HG02973 (cell line): ENCODE results near the gene PPOX.

Experiments
- ATAC-seq: cut with Tn5 transposase; IDR thresholded peaks from one replicate; pipeline ENCODE4 v1.9.1; 2021; ENCODE audit warnings: moderate library complexity; ENCODE audit not compliant: unreplicated experiment

The PPOX gene

DNA sequence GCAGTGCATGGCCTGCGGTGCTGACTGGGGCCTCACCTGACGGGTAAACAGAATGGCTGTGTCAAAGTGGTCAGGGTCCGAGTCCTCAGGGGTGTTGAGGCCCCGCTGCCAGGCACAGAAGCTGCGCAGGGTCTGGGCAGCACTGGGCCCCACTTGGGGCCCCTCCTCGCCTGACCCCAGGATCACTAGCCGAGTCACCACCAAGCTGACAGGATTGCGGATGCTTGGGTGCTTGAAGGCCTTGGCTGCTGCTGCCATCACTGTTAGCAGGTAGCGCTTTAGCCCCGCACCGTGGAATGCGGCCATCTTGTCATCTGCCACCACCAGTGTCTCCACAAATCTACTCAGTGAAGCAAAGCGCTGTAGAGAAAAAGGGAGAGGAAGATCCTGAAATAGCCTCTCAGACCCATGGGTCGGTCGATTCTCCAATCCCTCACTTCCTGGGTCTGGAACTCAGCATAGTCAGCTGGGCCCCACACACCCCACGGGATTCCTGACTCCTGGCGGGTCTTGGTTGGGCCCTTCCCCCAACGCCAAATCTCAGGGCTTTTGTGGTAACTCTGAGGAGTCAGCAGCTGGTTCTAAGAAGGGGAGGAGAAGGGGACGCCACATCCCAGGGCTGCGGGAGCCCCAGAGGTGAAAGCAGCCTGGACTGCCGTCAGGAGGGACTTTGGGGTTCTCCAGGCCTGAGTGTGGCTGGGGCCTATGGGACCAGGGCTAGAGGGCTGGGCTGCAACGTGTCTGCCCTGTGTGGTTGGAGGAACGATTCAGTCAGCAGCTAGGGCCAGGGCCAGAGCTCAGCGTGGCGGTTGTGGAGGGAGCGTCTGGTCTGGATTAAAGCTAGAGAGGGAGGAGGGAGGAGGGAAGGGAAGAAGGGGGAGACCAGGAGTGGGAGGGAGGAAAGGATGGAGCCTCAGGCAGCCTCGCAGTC, 30.6 kb downstream of the PPOX start:
- ATAC-seq = no peak

GRCh38 chr1:161197560-161198193, 31.5 kb downstream of the PPOX start:
- no peak for ATAC-seq

DNA sequence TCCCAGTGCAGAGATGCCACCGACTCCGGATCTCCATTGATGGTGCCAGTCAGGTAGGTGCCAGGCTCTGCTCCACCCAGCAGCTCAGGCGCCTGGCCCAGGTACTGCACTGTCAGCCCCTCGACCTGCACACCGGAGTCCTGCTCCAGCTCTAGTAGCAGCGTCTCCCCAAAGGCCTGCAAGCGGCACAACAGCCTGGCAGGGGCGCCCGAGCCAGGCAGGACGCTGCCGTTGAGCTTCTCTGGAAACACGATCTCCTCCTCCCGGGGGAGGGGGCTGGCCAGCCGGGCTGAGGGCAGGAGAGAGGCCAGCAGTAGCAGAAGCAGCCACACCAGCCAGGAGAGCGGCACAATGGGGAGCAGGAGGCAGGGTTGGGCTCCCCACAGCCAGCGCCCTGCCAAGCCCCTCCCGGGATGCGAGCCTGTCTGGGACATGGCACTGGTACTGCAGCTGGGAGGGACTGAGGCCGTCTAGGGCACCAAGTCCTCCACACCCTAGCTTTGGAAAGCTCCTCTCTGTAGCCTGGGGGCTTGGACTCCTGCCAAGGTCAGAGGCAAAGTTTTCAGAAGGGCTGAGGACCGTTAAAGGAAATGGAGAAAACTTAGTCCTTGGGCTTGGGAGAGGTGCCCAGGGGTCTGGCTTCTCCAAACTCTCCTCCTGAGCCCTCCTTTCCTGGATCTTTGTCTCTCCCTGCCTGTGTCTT, 32.1 kb downstream of the PPOX start:
- ATAC-seq = no peak

GRCh38 chr1:161198897-161199431, 32.7 kb downstream of the PPOX start, which contains the start of gene ADAMTS4:
Gene ADAMTS4 (minus strand): TSS chr1:161199054. CDS start chr1:161198627, 427 bp downstream.
- ATAC-seq = no peak

DNA sequence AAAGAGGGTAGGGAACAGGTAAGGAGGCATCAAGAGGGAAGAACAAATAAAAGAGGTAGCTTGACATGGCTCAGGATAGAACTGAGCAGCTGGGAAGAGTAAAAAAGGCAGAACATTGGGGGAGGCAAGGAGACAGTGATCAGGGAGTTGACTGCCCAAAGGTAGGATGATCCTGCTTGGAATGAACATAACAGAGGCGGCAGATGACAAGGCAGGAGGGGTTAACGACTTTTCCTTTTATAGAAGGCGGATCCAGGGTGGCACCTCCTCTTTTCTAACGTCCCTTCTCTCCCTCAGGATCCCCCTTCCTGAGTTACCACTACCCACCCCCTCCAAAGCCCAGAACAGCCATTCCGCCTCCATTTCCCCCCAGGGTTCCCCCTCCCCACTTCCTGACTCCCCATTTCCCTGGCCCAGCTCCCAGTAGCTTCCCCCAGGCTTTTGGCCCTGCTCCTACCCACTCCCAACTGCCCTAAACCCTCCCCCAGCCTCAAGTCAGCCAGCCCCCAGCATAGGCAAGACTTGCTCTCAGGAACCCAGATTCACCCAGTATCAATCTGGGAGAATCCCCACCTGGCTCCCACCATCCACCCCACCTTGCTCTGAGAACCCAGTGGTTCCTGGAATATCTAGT, 33.4 kb downstream of the PPOX start:
- ATAC-seq = no peak

DNA sequence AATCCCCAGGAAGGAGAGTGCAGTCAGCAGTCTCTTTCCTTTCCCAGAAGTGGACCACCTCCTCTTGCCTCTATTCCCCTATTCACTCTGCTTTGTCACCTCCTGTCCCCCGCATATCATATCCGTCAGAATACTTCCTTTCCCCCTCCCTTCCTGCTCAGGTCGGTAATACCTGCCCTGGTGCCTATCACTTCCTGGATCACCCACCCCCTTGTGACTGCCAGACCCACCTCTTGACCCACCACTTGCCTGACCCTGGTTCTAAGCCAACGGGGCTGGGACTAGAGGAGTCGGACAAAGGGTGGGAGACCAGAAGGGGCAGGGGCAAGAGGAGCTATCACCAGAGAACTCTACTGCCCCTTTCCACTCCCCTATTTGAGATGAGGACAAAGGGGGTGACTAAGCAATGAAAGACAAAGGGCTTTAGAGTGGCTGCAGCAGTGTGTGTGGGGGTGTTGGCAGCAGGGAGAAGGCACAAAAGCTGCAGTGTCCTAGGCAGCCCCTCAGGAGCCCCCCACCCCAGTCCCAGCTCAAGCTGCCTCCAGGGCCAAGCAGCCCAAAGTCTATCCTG, 34.3 kb downstream of the PPOX start:
- ATAC-seq = no peak

- ATAC-seq = no peak
Measured at GRCh38 chr1:161200992-161201835, 35.0 kb downstream of the PPOX start.

DNA sequence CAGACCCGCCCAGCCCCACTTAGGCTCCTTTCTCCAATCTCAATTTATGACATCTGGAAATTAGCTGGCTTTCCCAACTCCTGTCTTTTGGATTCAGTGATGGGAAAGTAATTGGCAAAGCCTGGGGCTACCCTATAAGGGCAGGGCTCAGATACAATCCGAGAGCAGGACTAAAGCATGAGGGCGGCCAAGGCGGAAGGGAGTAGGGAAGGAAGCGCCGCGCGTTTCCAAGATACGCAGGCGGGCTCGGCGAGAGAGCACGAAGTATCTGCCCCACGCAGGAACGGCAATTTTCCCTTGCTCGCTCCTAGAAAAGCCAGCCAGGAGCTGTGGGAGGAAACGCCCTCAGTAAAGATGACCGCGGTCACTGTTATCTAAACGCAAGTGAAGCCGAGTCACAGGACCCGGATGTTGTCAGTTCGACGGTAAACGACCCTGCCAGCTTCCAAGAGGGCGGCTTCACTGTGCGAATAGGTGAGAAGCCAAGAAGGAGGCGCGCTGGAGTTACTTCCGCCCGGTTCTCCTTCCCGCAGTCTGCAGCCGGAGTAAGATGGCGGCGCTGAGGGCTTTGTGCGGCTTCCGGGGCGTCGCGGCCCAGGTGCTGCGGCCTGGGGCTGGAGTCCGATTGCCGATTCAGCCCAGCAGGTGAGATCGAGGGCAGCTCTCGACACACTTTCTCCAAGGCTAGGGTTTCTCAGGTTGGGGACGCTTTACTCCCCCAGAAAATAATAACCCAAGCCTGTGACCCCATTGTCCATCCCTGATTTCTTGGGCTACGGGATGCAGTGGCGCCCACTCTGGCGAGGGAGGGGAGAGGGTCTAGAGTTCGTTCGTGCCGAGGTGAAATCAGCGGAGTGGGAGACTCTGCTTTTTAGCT, 35.8 kb downstream of the PPOX start, which contains the start of gene NDUFS2:
Gene NDUFS2 (plus strand): TSS at position 532 of the 877 bp plus-strand sequence. CDS start 19 bp downstream, at position 551.
- peak; percentile 92 for ATAC-seq

- no peak for ATAC-seq
Measured at GRCh38 chr1:161206411-161207140, 40.4 kb downstream of the PPOX start.

GRCh38 chr1:161207173-161207572, 40.9 kb downstream of the PPOX start:
- ATAC-seq = no peak

DNA sequence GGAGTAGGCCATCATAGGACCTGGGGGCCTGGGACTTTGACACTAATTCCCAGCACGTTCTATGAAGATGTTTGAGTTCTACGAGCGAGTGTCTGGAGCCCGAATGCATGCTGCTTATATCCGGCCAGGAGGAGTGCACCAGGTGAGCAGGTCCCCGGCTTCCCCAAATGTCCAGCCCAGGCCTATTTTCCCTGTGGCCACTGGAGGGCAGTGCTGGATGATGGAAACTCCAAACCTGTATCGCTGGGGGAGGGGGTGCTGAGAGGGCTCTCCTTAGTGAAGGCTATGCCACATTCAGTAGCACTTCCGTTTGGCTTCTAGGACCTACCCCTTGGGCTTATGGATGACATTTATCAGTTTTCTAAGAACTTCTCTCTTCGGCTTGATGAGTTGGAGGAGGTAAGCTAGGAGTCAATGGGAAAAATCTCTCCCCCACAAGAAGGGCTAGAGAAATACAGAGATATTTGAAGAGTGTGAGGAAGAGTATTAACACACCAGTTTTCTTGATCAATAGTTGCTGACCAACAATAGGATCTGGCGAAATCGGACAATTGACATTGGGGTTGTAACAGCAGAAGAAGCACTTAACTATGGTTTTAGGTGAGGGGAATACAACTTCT, 43.7 kb downstream of the PPOX start:
- ATAC-seq = peak; percentile 74

DNA sequence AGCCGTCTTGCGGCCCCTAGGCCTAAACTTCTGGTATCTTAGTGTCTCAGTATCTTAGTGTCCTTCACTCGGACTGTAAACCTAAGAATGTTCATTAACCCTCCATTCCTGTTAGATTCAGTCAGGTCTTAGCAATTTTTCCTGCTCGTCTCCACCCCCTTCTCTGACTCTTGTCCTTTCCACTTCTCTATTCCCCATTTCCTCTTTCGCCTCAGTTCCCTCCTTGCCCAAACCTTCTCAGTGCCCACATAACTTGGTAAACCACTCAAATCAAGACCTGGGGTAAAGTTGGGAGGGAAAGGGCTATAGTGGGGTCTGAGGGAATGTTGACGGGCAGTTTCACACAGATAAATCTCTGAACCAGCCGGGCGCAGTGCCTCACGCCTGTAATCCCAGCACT, 48.1 kb downstream of the PPOX start:
- ATAC-seq = no peak

GRCh38 chr1:161215076-161215475, 48.9 kb downstream of the PPOX start, which contains the start of gene FCER1G:
Gene FCER1G (plus strand): TSS chr1:161215295. CDS start chr1:161215322, 27 bp downstream.
- ATAC-seq = no peak

GRCh38 chr1:161216945-161217712, 50.9 kb downstream of the PPOX start:
- ATAC-seq = peak; percentile 60

- ATAC-seq = no peak
Measured at GRCh38 chr1:161217831-161218230, 51.6 kb downstream of the PPOX start.

- ATAC-seq = no peak
Measured at GRCh38 chr1:161218301-161219077, 52.3 kb downstream of the PPOX start.
